Measurements from ENCODE around the gene MEA1.

Gene MEA1

GRCh38 chr6:43058531-43058930, 44.8 kb upstream of the MEA1 start:
- no peak for TF ChIP-seq CTCF (conservative IDR thresholded peaks at IDR 0.05; ENCODE audit: control insufficient read depth, insufficient read depth, low read depth, low read length)
- no peak for DNase-seq (ENCODE audit: low read depth)
- peak overlapping the region; percentile 67 for H3K4me3 ChIP-seq (ENCODE audit: control insufficient read depth, low read depth, low read length)

- no peak overlapping the region for H3K4me3 ChIP-seq (ENCODE audit: control insufficient read depth, low read depth, low read length)
- no peak for DNase-seq (ENCODE audit: low read depth)
- TF ChIP-seq CTCF (conservative IDR thresholded peaks at IDR 0.05; ENCODE audit: control insufficient read depth, insufficient read depth, low read depth, low read length), result no peak
Observed at GRCh38 chr6:43055966-43056365, 42.2 kb upstream of the MEA1 start.

GRCh38 chr6:43054206-43054943, 40.6 kb upstream of the MEA1 start:
- TF ChIP-seq CTCF (conservative IDR thresholded peaks at IDR 0.05; ENCODE audit: control insufficient read depth, insufficient read depth, low read depth, low read length), result no peak
- DNase-seq (ENCODE audit: low read depth), result peak; percentile 56
- H3K4me3 ChIP-seq (ENCODE audit: control insufficient read depth, low read depth, low read length), result peak overlapping the region; percentile 83

GRCh38 chr6:43053545-43054205, 39.9 kb upstream of the MEA1 start, which contains the start of gene CUL7:
TSS of gene CUL7 (minus strand) at chr6:43053851. CDS start at chr6:43052788, 1,063 bp downstream.
- no peak for TF ChIP-seq CTCF (conservative IDR thresholded peaks at IDR 0.05; ENCODE audit: control insufficient read depth, insufficient read depth, low read depth, low read length)
- peak within 1 kb of the TSS; percentile 83 for H3K4me3 ChIP-seq (ENCODE audit: control insufficient read depth, low read depth, low read length)
- DNase-seq (ENCODE audit: low read depth), result peak; percentile 94

GRCh38 chr6:43052842-43053544, 39.2 kb upstream of the MEA1 start:
- DNase-seq (ENCODE audit: low read depth), result no peak

More at GRCh38 chr6:43052842-43053544, 39.2 kb upstream of the MEA1 start:
- peak overlapping the region; percentile 83 for H3K4me3 ChIP-seq (ENCODE audit: control insufficient read depth, low read depth, low read length)
- TF ChIP-seq CTCF (conservative IDR thresholded peaks at IDR 0.05; ENCODE audit: control insufficient read depth, insufficient read depth, low read depth, low read length), result no peak

Measured in fibroblast of mammary gland (primary cell).